ENCODE results near the gene RAD9A.

- TF ChIP-seq POLR2A (IDR thresholded peaks at IDR 0.05; ENCODE audit: low read length) (no peak), GATA1 (IDR thresholded peaks at IDR 0.05; ENCODE audit: low read depth, low read length) (no peak)
These were observed 44.8 kb downstream of the RAD9A start for GRCh38 chr11:67436459-67437081.

Data from erythroblast (primary cell).